T47D (cell line): ENCODE results near the gene ZNF396.

Experiments used
- DNase-seq, 2 experiments: peaks; one replicate each; pipeline versions ENCODE4 v3.0.0 to v3.0.0-alpha.2; 2011 to 2012; ENCODE audit warnings: low read depth in 1 of 2, low spot score in 1 of 2
- JUND ChIP-seq: IDR thresholded peaks from 2 replicates; pipeline ENCODE4 v1.6.1; 2012; ENCODE audit warnings: low read depth
- in situ Hi-C: cut with HindIII; loops from 2 replicates; pipeline ENCODE4 v1.10.0; 2016; ENCODE audit warnings: low sequenced_read_pairs, low pct_unique_long_range_greater_than_20kb

ZNF396 gene

DNA sequence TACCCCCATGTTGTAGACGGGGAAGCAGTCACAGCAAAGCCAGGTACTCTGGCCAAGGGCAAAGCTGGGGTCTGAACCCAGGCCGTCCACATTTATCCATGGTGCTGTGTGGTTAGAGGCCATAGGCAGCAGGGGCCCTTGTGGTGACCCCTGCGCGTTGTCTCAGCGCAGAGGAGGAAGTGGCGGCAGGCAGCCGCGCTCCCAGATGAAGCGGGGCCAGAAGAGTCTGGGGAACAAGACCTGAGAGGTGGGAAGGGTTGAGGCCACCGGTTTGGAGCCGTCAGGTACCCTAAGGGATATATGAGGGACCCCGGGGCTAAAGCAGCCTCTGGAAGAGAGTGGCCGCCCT is 770 bp downstream of the ZNF396 start:
- DNase-seq: peak; percentile 6 to 11
- in situ Hi-C loops: no loop called here
- TF ChIP-seq JUND: no peak

DNA sequence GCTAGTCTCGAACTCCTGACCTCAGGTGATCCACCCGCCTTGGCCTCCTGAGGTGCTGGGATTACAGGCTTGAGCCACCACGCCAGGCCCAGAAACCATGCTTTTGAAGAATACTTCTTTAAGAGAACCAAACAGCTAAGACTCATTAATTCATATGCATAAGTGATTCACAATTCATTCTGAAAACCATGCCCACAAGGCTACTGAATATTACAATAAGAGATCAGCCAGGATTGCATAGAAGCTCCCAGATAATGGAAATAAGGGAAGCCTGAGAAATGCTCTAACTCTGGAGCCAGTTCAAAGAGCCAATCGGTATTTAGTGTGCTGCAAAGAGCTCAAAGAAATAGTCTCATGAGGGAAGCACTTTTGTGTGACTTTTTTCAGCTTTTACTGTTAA is 2.4 kb downstream of the ZNF396 start:
- DNase-seq: no peak
- in situ Hi-C loops: no loop called here
- TF ChIP-seq JUND: no peak

DNA sequence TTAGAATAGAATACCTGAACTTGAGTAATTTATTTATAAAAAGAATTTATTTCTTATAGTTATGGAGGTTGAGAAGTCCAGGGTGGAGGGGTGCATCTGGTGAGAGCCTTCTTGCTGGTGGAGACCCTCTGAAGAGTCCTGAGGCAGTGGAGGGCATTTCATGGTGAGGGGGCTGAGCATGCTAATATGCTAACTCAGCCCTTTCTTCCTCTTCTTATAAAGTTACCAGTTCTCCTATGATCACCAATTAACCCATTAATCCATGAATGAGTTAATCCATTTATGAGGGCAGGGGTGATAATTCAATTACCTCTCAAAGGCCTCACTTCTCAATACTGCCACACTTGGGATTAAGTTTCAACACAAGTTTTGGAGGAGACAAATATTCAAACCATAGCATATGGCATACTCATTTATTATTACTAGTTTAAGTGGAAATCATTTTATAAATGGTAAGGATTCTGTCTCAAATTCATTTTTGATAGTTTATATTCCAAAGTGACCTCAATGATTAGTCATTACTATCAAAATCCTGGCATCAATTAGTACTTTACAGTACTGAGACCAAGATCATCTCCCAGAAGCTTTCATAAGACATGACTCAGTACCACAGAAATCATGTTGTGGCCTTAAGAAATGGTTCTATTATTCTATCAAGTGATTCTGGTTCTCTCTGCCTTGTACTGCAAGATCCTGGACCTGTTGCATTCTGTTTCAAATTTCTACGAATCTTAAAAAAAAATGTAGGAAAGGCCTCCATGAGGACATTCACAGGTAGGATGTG is 5.5 kb downstream of the ZNF396 start:
- in situ Hi-C loops: no loop called here
- DNase-seq: no peak

DNA sequence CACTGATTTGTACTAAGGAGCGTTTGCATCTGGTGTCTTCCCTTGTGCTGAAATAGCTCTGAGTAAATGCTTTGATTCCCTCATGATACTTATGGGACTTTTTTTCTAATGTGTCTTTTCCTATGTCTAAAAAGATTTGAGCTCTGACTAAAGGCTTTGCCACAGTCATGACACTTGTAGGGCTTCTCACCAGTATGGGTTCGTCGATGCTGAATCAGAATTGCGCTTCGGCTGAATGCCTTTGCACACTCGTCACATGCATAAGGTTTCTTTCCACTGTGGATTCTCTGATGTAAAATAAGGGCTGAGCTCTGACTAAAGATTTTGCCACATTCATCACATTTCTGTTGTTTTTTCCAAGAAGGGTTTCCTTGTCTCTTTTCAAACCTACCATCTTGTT is 8.0 kb downstream of the ZNF396 start:
- no peak for DNase-seq
- TF ChIP-seq JUND: no peak
- in situ Hi-C loops: no loop called here

More for the DNA sequence above, 5.5 kb downstream of the ZNF396 start:
- no peak for TF ChIP-seq JUND

DNA sequence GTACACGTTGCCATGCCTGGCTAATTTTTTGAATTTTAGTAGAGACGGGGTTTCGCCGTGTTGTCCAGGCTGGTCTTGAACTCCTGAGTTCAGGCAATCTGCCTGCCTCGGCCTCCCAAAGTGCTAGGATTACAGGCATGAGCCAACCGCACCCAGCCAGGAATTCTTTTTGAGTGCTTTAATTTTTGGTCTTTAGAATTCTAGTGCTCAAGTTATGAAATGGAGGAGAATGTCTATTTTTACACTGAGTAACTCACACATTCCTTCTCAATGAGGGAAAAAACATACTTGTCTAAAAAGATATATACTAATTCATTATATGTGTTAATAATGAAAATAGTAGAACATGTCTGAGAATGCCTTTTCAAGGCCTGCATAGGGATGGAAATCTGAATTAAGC is 8.5 kb downstream of the ZNF396 start:
- TF ChIP-seq JUND: no peak
- in situ Hi-C loops: no loop called here

DNA sequence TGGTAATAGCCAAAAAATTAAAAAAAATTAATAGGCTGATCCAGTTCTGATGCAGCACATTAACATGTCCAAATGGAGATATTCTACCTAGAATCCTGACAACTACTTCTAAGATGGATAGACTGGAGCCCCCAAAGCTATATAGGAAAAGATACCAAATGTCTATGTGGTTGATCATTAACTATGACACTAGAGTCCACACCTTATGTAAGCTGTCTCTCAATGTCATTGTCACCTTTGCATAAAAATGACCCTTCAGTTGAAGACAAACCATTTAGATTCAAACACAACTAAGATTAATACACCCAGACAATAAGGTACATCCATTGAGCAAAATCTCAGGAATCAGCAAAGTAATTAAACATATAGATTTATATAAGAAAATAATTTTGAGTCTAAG is 14.6 kb downstream of the ZNF396 start:
- in situ Hi-C loops: no loop called here
- DNase-seq: no peak
- TF ChIP-seq JUND: no peak

More for the DNA sequence above, 8.5 kb downstream of the ZNF396 start:
- no peak for DNase-seq

DNA sequence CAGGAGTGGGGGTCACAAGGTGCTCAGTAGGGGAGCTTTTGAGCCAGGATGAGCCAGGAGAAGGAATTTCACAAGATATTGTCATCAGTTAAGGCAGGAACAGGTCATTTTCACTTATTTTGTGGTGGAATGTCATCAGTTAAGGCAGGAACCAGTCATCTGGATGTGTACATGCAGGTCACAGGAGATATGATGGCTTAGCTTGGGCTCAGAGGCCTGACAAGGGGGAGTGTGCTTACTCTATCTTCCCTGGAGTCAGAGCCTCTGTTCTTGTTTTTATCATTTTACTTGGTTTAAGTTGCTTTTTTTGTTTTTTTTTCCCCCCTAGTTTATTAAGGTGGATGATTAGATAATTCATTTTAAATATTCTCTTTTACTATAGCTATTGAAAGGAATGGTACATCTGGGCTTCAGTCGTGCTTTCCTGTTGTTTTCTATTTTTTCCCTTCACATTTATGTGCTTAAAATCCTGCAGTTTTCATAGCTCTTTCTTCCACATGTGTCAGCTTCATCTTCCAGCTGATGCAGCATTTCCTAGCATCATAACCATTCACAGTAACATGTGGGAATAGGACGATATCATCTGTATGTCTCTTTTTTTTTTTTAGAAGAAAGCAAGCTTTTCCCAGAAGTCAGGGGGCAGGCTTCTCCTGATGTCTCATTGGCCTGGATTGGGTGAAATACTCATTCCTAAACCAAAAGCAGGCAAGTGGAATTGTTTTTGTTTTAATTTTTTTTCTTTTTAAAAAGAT is 15.4 kb downstream of the ZNF396 start:
- in situ Hi-C loops: no loop called here
- no peak for DNase-seq
- no peak for TF ChIP-seq JUND

DNA sequence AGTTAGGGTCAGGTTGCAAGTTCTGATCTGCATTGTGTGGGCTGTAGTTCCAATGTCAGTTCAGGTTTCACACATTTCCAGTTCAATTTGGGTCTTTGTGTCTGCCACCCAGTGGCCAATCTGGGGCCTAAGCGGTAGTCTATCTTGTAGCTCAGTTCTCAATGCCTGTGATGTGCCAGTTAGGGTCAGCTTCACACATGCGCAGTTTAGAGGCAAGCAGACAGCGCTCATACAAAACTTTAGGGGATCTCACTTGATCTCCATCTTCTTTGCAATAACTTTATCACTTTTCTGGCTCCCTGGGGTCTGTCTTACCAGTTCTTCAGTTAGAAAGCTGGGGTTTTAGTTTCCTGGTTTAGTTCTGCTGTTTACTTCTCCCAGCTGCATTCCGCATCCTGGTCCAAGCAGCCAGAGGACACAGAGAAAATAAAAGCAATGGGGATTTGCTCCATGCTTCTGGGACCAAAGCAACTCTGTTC is 22.0 kb downstream of the ZNF396 start:
- in situ Hi-C loops: no loop called here
- no peak for TF ChIP-seq JUND
- peak; percentile 21 to 84 for DNase-seq

DNA sequence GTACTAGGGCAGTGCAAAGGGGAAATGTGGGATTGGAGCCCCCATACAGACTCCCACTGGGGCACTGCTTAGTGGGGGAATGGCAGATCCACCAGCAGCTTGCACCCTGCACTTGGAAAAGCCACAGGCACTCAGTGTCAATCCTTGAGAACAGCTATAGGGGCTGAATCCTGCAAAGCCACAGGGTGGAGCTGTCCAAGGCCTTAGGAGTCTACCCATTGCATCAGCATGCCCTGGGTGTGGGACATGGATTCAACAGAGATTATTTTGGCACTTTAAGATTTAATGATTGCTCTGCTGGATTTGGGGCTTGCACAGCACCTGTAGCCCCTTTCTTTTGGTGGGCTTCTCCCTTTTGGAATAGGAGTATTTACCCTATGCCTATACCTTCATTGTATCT is 24.4 kb downstream of the ZNF396 start:
- in situ Hi-C loops: no loop called here
- DNase-seq: no peak

DNA sequence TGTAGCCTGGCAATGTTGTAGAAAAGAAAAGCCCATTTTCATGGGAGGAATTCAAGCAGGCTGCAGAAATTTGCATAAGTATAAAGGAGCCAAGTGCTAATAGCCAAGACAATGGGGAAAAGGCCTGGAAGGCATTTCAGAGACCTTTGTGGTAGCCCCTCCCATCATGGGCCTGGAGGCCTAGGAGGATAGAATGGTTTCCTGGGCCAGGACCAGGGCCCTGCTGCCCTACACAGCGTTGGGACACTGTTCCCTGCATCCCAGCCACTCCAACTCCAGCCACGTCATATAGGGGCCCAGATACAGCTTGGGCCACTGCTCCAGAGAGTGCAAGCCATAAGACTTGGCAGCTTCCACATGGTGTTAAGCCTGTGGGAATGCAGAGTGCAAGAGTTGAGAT is 24.9 kb downstream of the ZNF396 start:
- in situ Hi-C loops: no loop called here
- no peak for DNase-seq
- no peak for TF ChIP-seq JUND

More for the DNA sequence above, 24.4 kb downstream of the ZNF396 start:
- TF ChIP-seq JUND: no peak

DNA sequence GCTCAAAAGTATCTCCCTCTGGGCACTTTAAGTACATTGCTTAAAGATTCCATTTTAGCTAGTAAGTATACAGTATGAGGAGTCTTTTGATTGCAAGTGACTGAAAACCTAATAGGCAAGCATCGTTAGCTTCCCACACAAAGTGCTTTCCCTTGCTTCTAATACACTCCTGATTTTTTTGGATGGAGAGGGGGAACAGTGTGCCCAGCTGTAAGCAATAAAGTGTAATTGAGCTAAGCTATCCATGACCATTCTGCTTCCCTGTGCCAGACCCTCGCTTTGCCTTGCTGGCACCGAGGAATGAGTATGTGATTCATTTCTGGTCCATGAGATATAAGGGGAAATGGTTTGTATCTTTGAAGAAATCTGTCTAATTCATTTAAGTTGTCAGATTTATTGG is 29.1 kb downstream of the ZNF396 start:
- in situ Hi-C loops: no loop called here
- DNase-seq: no peak
- no peak for TF ChIP-seq JUND

DNA sequence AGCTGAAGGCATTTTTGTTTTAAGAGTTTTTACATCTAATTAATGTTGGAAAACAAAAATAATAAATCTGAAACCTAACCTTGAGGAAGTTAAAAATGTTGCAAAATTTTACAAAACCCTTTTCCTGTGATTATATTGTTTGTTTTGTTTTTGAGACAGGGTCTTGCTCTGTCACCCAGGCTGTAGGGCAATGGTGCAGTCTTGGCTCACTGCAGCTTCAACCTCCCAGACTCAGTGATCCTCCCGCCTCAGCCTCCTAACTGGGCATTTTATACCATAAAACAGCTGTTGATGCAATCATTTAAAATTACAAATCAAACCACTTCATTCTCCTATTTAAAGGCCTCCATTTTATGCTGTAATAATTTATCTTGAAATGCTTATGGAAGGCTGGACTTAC is 31.2 kb downstream of the ZNF396 start:
- in situ Hi-C loops: no loop called here
- no peak for DNase-seq
- no peak for TF ChIP-seq JUND

DNA sequence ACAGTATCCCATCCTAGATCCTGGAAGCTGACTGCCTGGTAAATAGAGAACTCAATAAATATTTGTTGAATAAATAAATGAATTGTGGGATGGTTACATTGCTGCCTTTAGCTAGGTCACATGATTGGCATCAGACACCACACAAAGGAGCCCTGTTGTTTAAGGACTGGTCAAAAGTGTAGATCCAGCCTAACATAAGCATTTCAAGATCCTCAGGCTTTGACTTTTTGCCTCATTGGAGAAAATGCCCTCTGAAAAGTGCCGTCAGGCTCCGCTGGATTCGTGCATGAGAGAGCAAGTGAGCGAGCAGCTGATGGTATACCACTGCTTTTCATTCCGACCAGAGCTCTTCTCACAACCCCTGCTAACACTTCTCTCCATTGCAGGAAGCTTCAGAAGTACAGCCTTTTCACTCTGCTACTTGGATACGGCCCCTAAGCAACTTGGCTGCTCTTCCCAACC is 31.6 kb downstream of the ZNF396 start:
- peak; percentile 46 to 96 for DNase-seq
- peak; percentile 81 for TF ChIP-seq JUND
- in situ Hi-C loops: no loop called here
